Loucy (cell line): ENCODE results near the gene PRSS23.

Experiments used
- EZH2phosphoT487 ChIP-seq: fragments of 200-600 bp; IDR thresholded peaks from 2 replicates; pipeline ENCODE4 v1.6.1; 2018; ENCODE audit warnings: antibody characterized with exemption, mild to moderate bottlenecking, moderate library complexity, borderline replicate concordance
- TF ChIP-seq, protein P1 (sequence below): fragments of 200-600 bp; sonication (generic); conservative IDR thresholded peaks from 2 replicates; pipeline ENCODE4 v1.5.1; 2014; ENCODE audit warnings: mild to moderate bottlenecking, antibody characterized with exemption, low read length

DNA sequence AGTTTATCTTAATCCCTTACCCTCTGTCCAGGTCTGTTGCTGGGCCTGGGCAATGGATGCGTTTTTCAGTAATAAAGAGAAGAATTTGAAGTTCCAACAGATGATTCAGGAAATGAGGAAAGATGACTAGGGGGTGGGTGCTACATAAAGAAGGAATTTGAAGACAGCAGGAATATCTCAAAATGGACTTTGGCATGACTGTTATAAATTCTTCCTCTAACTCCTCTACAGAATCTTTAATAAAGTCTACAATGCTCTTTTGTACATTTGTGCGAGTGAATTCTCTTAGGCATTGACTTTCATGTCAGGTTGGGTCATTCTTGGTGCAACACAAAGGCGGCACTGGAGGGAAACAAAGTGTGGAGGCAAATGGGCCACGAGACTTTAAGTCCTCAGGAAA, 35.1 kb upstream of the PRSS23 start:
- TF ChIP-seq, protein P1, sequence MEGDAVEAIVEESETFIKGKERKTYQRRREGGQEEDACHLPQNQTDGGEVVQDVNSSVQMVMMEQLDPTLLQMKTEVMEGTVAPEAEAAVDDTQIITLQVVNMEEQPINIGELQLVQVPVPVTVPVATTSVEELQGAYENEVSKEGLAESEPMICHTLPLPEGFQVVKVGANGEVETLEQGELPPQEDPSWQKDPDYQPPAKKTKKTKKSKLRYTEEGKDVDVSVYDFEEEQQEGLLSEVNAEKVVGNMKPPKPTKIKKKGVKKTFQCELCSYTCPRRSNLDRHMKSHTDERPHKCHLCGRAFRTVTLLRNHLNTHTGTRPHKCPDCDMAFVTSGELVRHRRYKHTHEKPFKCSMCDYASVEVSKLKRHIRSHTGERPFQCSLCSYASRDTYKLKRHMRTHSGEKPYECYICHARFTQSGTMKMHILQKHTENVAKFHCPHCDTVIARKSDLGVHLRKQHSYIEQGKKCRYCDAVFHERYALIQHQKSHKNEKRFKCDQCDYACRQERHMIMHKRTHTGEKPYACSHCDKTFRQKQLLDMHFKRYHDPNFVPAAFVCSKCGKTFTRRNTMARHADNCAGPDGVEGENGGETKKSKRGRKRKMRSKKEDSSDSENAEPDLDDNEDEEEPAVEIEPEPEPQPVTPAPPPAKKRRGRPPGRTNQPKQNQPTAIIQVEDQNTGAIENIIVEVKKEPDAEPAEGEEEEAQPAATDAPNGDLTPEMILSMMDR, result no peak
- TF ChIP-seq EZH2phosphoT487, result no peak
